Astrocyte (in vitro differentiated cells and primary cell): Measurements from ENCODE around the gene ADRA2B.
"Not testable (repeated sequence)": the region's sequence is repeated elsewhere in the genome, so short reads cannot be mapped to it uniquely, and the experiment has no call there.

Experiments
- EZH2 ChIP-seq: IDR thresholded peaks from 2 replicates; pipeline ENCODE4 v1.6.1; 2012; ENCODE audit warnings: mild to moderate bottlenecking, low read length, inconsistent platforms; ENCODE audit not compliant: insufficient read depth
- TF ChIP-seq, protein P1 (sequence below): IDR thresholded peaks from 2 replicates; pipeline ENCODE4 v1.5.1; 2011; ENCODE audit warnings: low read depth, mild to moderate bottlenecking, inconsistent platforms, low read length, moderate library complexity; ENCODE audit not compliant: insufficient read depth

DNA sequence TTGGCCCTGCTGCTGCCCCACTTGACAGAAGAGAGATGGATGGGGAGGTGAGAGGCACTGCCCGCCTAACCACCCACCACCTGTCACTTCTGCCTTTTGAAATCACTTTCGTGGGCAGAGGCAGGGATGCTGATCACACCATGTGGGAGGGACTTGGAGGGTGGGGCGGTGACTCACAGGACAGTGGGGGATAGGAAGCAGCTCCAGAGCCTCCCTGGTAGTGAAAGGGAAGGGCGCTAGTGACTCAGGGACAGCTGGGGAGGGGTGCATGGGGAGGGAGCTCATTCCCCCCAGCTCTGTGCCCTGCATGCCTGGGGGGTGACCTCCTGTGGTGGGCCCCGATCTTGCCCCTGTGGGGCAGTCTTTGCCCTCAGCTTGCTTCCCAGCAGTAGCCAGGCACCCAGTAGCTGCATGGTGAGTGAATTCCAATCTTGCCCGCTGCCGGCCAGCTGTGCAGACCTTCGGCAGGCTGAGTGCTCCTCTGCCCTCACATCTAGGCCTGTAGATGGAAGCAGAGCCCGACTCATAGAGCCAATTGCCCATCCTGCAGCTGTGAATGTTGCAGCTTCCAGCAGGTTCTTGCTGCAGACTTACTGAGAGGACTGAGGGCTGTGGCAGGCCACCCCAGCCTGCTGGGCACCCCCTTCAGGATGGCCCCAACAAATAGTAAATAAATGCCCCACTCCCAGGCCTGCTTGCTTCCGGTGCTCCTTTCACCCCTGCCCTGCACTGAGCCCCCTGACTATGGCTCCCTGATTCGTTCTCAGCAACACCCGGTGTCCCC is 53.1 kb downstream of the ADRA2B start:
- TF ChIP-seq EZH2 = not testable (repeated sequence)
- TF ChIP-seq, protein P1, sequence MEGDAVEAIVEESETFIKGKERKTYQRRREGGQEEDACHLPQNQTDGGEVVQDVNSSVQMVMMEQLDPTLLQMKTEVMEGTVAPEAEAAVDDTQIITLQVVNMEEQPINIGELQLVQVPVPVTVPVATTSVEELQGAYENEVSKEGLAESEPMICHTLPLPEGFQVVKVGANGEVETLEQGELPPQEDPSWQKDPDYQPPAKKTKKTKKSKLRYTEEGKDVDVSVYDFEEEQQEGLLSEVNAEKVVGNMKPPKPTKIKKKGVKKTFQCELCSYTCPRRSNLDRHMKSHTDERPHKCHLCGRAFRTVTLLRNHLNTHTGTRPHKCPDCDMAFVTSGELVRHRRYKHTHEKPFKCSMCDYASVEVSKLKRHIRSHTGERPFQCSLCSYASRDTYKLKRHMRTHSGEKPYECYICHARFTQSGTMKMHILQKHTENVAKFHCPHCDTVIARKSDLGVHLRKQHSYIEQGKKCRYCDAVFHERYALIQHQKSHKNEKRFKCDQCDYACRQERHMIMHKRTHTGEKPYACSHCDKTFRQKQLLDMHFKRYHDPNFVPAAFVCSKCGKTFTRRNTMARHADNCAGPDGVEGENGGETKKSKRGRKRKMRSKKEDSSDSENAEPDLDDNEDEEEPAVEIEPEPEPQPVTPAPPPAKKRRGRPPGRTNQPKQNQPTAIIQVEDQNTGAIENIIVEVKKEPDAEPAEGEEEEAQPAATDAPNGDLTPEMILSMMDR = not testable (repeated sequence)
